HG03064 (cell line): Measurements from ENCODE around the gene SH3D19.
"Not testable (repeated sequence)": the region's sequence is repeated elsewhere in the genome, so short reads cannot be mapped to it uniquely, and the experiment has no call there.

Experiments
- ATAC-seq: cut with Tn5 transposase; IDR thresholded peaks from one replicate; pipeline ENCODE4 v1.9.1; 2021; ENCODE audit warnings: low read depth; ENCODE audit not compliant: unreplicated experiment

The SH3D19 gene

GRCh38 chr4:151107063-151107462 lies 218.3 kb downstream of the SH3D19 start:
- ATAC-seq: no peak

GRCh38 chr4:151105454-151106032 lies 219.9 kb downstream of the SH3D19 start:
- ATAC-seq: no peak

- ATAC-seq: no peak
These were observed 220.8 kb downstream of the SH3D19 start for GRCh38 chr4:151104621-151105020.

GRCh38 chr4:151103758-151104157 lies 221.6 kb downstream of the SH3D19 start:
- no peak for ATAC-seq

- ATAC-seq: no peak
These were observed 224.9 kb downstream of the SH3D19 start for GRCh38 chr4:151100531-151100930.

GRCh38 chr4:151099976-151100417 lies 225.4 kb downstream of the SH3D19 start:
- peak; percentile 3 for ATAC-seq

GRCh38 chr4:151099229-151099975 lies 226.0 kb downstream of the SH3D19 start, which contains the start of gene RPS3A:
Gene RPS3A, plus strand, starts transcription at chr4:151099628. Its CDS starts 25 bp downstream, at chr4:151099653.
- ATAC-seq: peak; percentile 95

- no peak for ATAC-seq
These were observed 226.5 kb downstream of the SH3D19 start for GRCh38 chr4:151098979-151099228.

GRCh38 chr4:151097759-151098158 lies 227.6 kb downstream of the SH3D19 start:
- no peak for ATAC-seq

GRCh38 chr4:151095142-151095541 lies 230.3 kb downstream of the SH3D19 start:
- no peak for ATAC-seq

- ATAC-seq: no peak
These were observed 231.1 kb downstream of the SH3D19 start for GRCh38 chr4:151094290-151094751.

GRCh38 chr4:151093203-151093602 lies 232.2 kb downstream of the SH3D19 start:
- no peak for ATAC-seq

- no peak for ATAC-seq
These were observed 232.9 kb downstream of the SH3D19 start for GRCh38 chr4:151092488-151092887.

- no peak for ATAC-seq
These were observed 234.4 kb downstream of the SH3D19 start for GRCh38 chr4:151091047-151091446.

GRCh38 chr4:151087467-151087866 lies 237.9 kb downstream of the SH3D19 start:
- ATAC-seq: no peak

- ATAC-seq: not testable (repeated sequence)
These were observed 247.4 kb downstream of the SH3D19 start for GRCh38 chr4:151077978-151078377.

GRCh38 chr4:151074416-151074916 lies 250.9 kb downstream of the SH3D19 start:
- ATAC-seq: no peak
